Common myeloid progenitor, CD34-positive (primary cell): ENCODE measurements around the gene CD164L2.

Experiments used
- CTCF ChIA-PET: fragments of 350-600 bp; sonication (Branson Sonifier 250); formaldehyde crosslinking; loops from one replicate; lab custom pipeline; 2021; ENCODE audit warnings: antibody characterized with exemption; lab: Charles Lee
- POLR2A ChIA-PET: fragments of 350-600 bp; sonication (Branson Sonifier 250); formaldehyde crosslinking; loops from one replicate; lab custom pipeline; 2021; ENCODE audit warnings: antibody characterized with exemption; lab: Charles Lee
- DNase-seq, 3 donors: peaks; one replicate each; pipeline versions ENCODE4 v3.0.0 to v3.0.0-alpha.2; 2013
- H3K27ac ChIP-seq, 2 experiments: 1 replicate in 1 of 2; 2 replicates in 1 of 2; pipeline ENCODE4 v1.7.0; 2013; ENCODE audit warnings: inconsistent platforms in 2 of 2, low read length in 2 of 2, mild to moderate bottlenecking in 2 of 2, low read depth in 1 of 2, moderate library complexity in 1 of 2; ENCODE audit not compliant: severe bottlenecking in 2 of 2, insufficient read depth in 1 of 2, poor library complexity in 1 of 2
- H3K27me3 ChIP-seq, 5 experiments: replicated peaks in 2 of 5; 1 replicate in 3 of 5; 2 replicates in 2 of 5; pipeline versions ENCODE4 v1.6.1 to v1.7.0; 2013; ENCODE audit warnings: low read length in 4 of 5, mild to moderate bottlenecking in 2 of 5, moderate library complexity in 2 of 5, inconsistent platforms in 1 of 5; ENCODE audit not compliant: insufficient read depth in 5 of 5, control insufficient read depth in 4 of 5
- H3K36me3 ChIP-seq, 4 experiments: 1 replicate in 2 of 4; 2 replicates in 2 of 4; pipeline versions ENCODE4 v1.6.1 to v1.7.0; 2013; ENCODE audit warnings: low read length in 3 of 4, control low read depth in 1 of 4, mild to moderate bottlenecking in 1 of 4; ENCODE audit not compliant: control insufficient read depth in 4 of 4, insufficient read depth in 4 of 4
- H3K4me1 ChIP-seq, 4 experiments: 1 replicate in 3 of 4; 2 replicates in 1 of 4; pipeline versions ENCODE4 v1.6.1 to v1.7.1; 2013; ENCODE audit warnings: low read length in 3 of 4, mild to moderate bottlenecking in 3 of 4, control low read depth in 1 of 4, inconsistent platforms in 1 of 4, moderate library complexity in 1 of 4; ENCODE audit not compliant: control insufficient read depth in 4 of 4, insufficient read depth in 4 of 4; ENCODE audit errors: control extremely low read depth in 1 of 4
- H3K4me3 ChIP-seq, 7 experiments: 1 replicate in 4 of 7; 2 replicates in 3 of 7; pipeline versions ENCODE4 v1.5.1 to v1.7.0; 2013; ENCODE audit warnings: mild to moderate bottlenecking in 7 of 7, low read length in 6 of 7, moderate library complexity in 6 of 7, inconsistent platforms in 2 of 7, low read depth in 2 of 7, control low read depth in 1 of 7; ENCODE audit not compliant: insufficient read depth in 4 of 7, control insufficient read depth in 1 of 7; ENCODE audit errors: extremely low read depth in 1 of 7
- H3K9me3 ChIP-seq, 5 experiments: 1 replicate in 4 of 5; 2 replicates in 1 of 5; pipeline versions ENCODE4 v1.6.1 to v1.7.1; 2013; ENCODE audit warnings: low read length in 4 of 5, mild to moderate bottlenecking in 2 of 5, inconsistent platforms in 1 of 5, low read depth in 1 of 5, moderate library complexity in 1 of 5; ENCODE audit not compliant: control insufficient read depth in 4 of 5, insufficient read depth in 2 of 5; ENCODE audit errors: control extremely low read depth in 1 of 5
- WGBS: methylation state at CpG from one replicate; pipeline ENCODE4 v1.1.5; 2013; ENCODE audit not compliant: insufficient coverage; 5-methylcytosine and 5-hydroxymethylcytosine counted together

Gene CD164L2

DNA sequence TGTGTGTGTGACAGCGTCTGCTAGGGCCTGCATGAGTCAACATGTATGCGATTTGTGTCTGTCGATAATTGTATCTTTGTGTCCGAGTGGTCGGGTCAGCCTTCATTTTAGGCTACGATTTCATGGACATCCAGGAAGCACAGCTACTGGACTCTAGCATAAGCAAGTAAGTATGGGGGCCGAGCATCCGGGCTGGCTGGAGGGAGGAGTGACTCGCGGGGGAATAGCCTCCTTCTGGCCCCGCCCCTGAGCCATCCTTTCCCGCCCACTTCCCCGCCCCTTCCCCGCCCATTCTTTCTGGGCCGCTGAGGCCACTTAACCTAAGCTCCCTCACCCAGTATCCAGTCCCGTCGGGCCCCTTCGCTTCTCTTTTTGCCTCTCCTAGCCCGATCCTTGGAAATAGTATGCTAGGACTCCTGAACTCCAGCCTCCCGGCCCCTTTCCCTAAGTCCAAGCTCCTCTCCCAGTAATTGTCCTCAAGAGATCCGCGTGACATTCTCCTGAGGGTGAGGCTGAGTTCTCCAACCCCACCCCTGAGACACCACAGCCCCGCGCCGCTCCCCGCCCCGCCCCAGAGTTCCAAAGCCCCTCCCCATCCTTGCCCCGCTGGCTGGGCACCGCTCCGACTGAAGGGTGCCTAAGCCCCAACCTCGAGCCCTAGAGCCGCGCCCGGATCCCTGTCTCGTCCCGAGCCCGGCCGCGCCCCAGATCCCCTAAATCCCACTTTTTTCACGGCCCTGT, 17.6 kb downstream of the CD164L2 start:
- H3K4me3 ChIP-seq: peak overlapping the region; percentile 37 to 83 (median 70)
- DNase-seq: peak; percentile 69 to 79 (median 77)
- H3K27ac ChIP-seq: peak overlapping the region in 1 of 2 experiments; percentile 54
- no peaks in the 10 kb centered on the region for H3K27me3 ChIP-seq
- H3K36me3 ChIP-seq: peaks cover 0 to 11% (median 1%) of the 10 kb centered on the region in 4 experiments
- peaks cover 9 to 59% (median 52%) of the 10 kb centered on the region in 4 experiments for H3K4me1 ChIP-seq
- POLR2A ChIA-PET: interaction anchor here (0.5 to 1.4 kb wide), 3 partner anchors 9 to 194 kb away, joined by 3 to 5 read pairs (median 3); no protein-coding TSS in a partner anchor
- 5% methylated on average over 21 of the region's 40 CpGs for WGBS
- CTCF ChIA-PET: interaction anchor here (0.7 to 8.0 kb wide), 15 partner anchors 8 to 297 kb away, joined by 3 to 80 read pairs (median 5); partner anchors contain the start of genes CD164L2 and SYTL1
- H3K9me3 ChIP-seq: no peaks in the 10 kb centered on the region

GRCh38 chr1:27364696-27365371, 18.3 kb downstream of the CD164L2 start:
- no peaks in the 10 kb centered on the region for H3K27me3 ChIP-seq
- H3K36me3 ChIP-seq: peaks cover 0 to 11% (median 1%) of the 10 kb centered on the region in 4 experiments
- CTCF ChIA-PET: interaction anchor here (0.7 to 8.0 kb wide), 11 partner anchors 7 to 298 kb away, joined by 3 to 80 read pairs (median 5); partner anchors contain the start of genes CD164L2 and SYTL1
- 83% methylated on average over 6 of the region's 11 CpGs for WGBS
- DNase-seq: no peak
- H3K4me3 ChIP-seq: peak overlapping the region in 6 of 7 experiments; percentile 35 to 83 (median 68)
- no peak overlapping the region for H3K27ac ChIP-seq
- H3K4me1 ChIP-seq: peaks cover 9 to 59% (median 48%) of the 10 kb centered on the region in 4 experiments
- H3K9me3 ChIP-seq: no peaks in the 10 kb centered on the region
- POLR2A ChIA-PET: interaction anchor here (0.6 to 1.4 kb wide), 2 partner anchors 8 to 194 kb away, joined by 3 to 5 read pairs; no protein-coding TSS in a partner anchor

GRCh38 chr1:27363766-27364695, 19.1 kb downstream of the CD164L2 start:
- Histone ChIP-seq H3K9me3 (no peaks in the 10 kb centered on the region), H3K27me3 (no peaks in the 10 kb centered on the region), H3K36me3 (peaks cover 0 to 12% (median 1%) of the 10 kb centered on the region in 4 experiments), H3K4me1 (peaks cover 6 to 57% (median 42%) of the 10 kb centered on the region in 4 experiments), H3K27ac (no peak overlapping the region), H3K4me3 (no peak overlapping the region)
- ChIA-PET POLR2A (no interaction called here), CTCF (interaction anchor here (1.1 to 8.0 kb wide), 5 partner anchors 7 to 36 kb away, joined by 3 to 80 read pairs (median 7); no protein-coding TSS in a partner anchor)
- DNase-seq: no peak
- 97% methylated on average over 15 of the region's 26 CpGs for WGBS

DNA sequence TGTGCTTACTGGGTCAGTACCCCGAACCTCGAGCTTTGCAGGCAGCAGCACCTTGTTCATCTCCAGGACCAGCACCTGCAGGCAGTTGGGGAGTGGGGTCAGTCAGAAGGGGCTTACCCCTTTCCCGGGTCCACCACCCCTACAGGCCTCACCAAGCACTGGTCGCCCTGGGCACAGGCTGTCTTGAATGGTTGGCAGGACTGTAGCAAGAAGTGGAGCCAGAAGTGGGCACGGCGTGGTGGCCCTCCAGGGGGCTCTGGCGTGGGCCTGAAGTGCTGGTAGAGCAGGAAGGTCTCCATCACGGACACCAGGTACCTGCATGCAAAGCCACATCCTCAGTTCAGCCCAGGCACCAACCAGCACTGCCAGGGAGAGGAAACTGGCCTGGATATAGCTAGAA, 21.6 kb downstream of the CD164L2 start:
- no peaks in the 10 kb centered on the region for H3K27me3 ChIP-seq
- 97% methylated on average over 8 of the region's 8 CpGs for WGBS
- peaks cover 0 to 18% (median 1%) of the 10 kb centered on the region in 4 experiments for H3K36me3 ChIP-seq
- H3K9me3 ChIP-seq: no peaks in the 10 kb centered on the region
- peaks cover 3 to 48% (median 32%) of the 10 kb centered on the region in 4 experiments for H3K4me1 ChIP-seq
- POLR2A ChIA-PET: no interaction called here
- H3K4me3 ChIP-seq: no peak overlapping the region
- H3K27ac ChIP-seq: no peak overlapping the region
- CTCF ChIA-PET: interaction anchor here (0.6 to 10.3 kb wide), 13 partner anchors 15 to 317 kb away, joined by 3 to 102 read pairs (median 3); partner anchors contain the start of gene SYTL1
- no peak for DNase-seq

DNA sequence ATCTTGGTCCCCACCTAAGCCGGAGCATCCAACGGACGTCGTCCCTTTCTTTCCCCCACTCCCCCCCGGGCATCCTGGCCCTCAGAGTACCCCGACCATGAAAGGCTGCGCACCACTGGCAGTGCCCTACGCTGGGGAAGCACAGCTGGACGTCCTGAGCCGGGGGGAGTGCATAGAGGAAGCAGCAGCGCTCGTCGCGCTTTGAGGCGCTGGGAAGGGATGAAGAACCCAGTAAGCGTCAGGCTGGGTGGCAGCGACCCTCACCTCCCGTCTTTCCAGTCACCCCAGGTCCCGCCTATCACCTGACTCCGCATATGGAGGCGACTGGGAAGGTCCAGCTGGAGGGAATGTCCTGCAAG, 22.1 kb downstream of the CD164L2 start:
- peak in 2 of 3 donors; percentile 30 to 39 for DNase-seq
- 43% methylated on average over 15 of the region's 21 CpGs for WGBS
- H3K4me1 ChIP-seq: peaks cover 3 to 48% (median 29%) of the 10 kb centered on the region in 4 experiments
- peaks cover 0 to 22% (median 1%) of the 10 kb centered on the region in 4 experiments for H3K36me3 ChIP-seq
- ChIA-PET POLR2A (no interaction called here), CTCF (interaction anchor here (1.5 to 10.3 kb wide), 4 partner anchors 17 to 34 kb away, joined by 3 to 102 read pairs (median 11); partner anchors contain the start of gene SYTL1)
- H3K9me3 ChIP-seq: no peaks in the 10 kb centered on the region
- peak overlapping the region in 3 of 7 experiments; percentile 34 to 74 (median 67) for H3K4me3 ChIP-seq
- no peaks in the 10 kb centered on the region for H3K27me3 ChIP-seq
- H3K27ac ChIP-seq: no peak overlapping the region
